ENCODE results near the gene LCA5L. TPM values are rescaled to one million over a fixed set of nuclear protein-coding genes. Genes with fewer than 3 reads are reported as not detected.

The LCA5L gene
- total RNA-seq, 4 donors from 2014 or later = 0.26 to 4.1 (median 2.2) TPM; not detected in 1

DNA sequence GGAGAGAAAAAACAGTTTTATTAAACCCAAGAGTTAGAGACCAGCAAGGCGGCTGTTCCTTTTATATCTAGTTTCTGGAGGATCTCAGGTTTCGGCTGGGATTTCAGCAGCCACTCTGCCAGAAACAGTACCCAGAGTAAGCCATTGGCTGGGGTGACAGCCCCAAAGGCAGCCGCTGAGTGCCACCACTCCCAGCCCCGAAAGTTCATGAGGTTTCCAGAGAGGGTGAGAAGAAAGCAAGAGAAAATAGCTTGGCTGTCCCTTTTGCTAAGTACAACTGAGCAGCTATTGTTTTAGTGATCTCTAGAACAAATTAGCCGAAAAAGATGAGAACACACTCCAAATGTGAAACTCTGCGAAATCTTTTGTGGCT, 7.4 kb upstream of the LCA5L start:
- TF ChIP-seq POLR2A (IDR thresholded peaks at IDR 0.05) = no peak
- TF ChIP-seq, protein P1, sequence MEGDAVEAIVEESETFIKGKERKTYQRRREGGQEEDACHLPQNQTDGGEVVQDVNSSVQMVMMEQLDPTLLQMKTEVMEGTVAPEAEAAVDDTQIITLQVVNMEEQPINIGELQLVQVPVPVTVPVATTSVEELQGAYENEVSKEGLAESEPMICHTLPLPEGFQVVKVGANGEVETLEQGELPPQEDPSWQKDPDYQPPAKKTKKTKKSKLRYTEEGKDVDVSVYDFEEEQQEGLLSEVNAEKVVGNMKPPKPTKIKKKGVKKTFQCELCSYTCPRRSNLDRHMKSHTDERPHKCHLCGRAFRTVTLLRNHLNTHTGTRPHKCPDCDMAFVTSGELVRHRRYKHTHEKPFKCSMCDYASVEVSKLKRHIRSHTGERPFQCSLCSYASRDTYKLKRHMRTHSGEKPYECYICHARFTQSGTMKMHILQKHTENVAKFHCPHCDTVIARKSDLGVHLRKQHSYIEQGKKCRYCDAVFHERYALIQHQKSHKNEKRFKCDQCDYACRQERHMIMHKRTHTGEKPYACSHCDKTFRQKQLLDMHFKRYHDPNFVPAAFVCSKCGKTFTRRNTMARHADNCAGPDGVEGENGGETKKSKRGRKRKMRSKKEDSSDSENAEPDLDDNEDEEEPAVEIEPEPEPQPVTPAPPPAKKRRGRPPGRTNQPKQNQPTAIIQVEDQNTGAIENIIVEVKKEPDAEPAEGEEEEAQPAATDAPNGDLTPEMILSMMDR (IDR thresholded peaks at IDR 0.05) = no peak
- no peaks in the 10 kb centered on the region for H3K27me3 ChIP-seq
- H3K36me3 ChIP-seq = no peaks in the 10 kb centered on the region
- H3K4me3 ChIP-seq = no peak overlapping the region
- intact Hi-C loops (cut with DNase I; ENCODE audit: low total_unique reads) = no loop called here
- no peaks in the 10 kb centered on the region for H3K4me1 ChIP-seq
- H3K27ac ChIP-seq = no peak overlapping the region
- H3K9me3 ChIP-seq = no peaks in the 10 kb centered on the region
- DNase-seq = no peak

- Histone ChIP-seq H3K27me3 (no peaks in the 10 kb centered on the region), H3K27ac (peak overlapping the region in 1 of 2 donors; percentile 20), H3K4me3 (no peak overlapping the region), H3K4me1 (no peaks in the 10 kb centered on the region), H3K9me3 (no peaks in the 10 kb centered on the region), H3K36me3 (no peaks in the 10 kb centered on the region)
- TF ChIP-seq POLR2A (IDR thresholded peaks at IDR 0.05) = no peak
- TF ChIP-seq, protein P1 (IDR thresholded peaks at IDR 0.05) = no peak
- intact Hi-C loops (cut with DNase I; ENCODE audit: low total_unique reads) = no loop called here
- no peak for DNase-seq
Observed at GRCh38 chr21:39452207-39452969, 6.8 kb upstream of the LCA5L start.

DNA sequence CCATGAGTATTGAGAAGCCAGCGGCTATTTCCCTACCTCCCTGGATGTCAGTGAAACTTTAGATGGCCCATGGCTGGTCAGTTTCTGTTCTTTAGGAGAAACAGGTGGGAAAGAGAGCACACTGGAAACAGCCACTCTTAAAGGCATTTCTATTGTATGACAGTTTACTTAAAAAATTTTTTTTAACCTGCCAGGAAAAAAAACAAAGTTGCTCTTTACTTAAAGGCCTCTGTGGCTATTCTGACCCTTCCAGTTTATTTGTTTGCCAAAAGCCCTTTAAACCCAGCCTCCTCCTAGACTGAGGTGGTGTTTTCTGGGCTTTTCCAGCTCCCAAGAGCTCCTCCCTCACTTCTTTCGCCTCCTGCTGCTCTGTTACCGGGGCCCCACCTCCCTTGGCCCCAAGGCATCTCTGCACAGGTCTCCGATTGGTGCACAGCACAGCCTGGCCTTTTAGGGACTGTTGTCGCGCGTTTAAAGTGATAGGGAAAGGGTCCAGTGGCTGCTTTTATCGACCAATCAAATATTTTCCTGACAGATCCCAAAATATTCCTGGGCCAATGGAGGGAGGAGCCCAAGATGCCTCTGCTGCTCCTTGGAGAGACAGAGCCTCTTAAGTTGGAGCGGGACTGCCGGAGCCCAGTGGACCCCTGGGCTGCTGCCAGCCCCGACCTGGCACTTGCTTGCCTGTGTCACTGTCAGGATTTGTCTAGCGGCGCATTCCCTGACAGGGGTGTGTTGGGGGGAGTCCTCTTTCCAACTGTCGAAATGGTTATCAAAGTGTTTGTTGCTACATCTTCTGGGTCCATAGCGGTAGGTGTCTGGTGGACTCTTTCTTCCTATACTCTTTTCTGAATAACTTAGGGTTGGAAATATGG, 6.0 kb upstream of the LCA5L start, which contains the start of gene SH3BGR:
SH3BGR (plus strand) TSS at position 639 of the 875 bp plus-strand sequence; CDS start at position 766, 127 bp downstream.
- DNase-seq = peak in 1 of 2 donors; percentile 16
- Histone ChIP-seq H3K36me3 (no peaks in the 10 kb centered on the region), H3K27me3 (no peaks in the 10 kb centered on the region), H3K9me3 (no peaks in the 10 kb centered on the region), H3K4me3 (no peak within 1 kb of the TSS), H3K4me1 (no peaks in the 10 kb centered on the region), H3K27ac (peak within 1 kb of the TSS in 1 of 2 donors; percentile 20)
- intact Hi-C loops (cut with DNase I; ENCODE audit: low total_unique reads) = no loop called here
- TF ChIP-seq POLR2A (IDR thresholded peaks at IDR 0.05) = no peak
- TF ChIP-seq, protein P1 (IDR thresholded peaks at IDR 0.05) = no peak

DNA sequence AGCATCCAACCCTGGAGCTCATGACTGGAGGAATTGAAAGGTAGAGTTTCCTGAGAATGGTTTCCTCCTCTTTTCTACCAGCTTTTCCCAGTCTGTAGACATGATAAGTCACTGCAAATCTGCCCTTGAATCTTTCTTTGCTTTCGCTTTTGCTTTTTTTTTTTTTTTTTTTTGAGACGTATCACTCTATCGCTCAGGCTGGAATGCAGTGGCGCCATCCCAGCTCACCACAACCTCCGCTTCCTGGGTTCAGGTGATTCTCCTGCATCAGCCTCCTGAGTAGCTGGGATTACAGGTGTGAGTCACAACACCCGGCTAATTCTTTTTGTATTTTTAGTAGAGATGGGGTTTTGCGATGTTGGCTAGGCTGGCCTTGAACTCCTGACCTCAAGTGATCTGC, 1.7 kb upstream of the LCA5L start:
- intact Hi-C loops (cut with DNase I; ENCODE audit: low total_unique reads) = no loop called here
- H3K27me3 ChIP-seq = no peaks in the 10 kb centered on the region
- no peaks in the 10 kb centered on the region for H3K4me1 ChIP-seq
- no peak for DNase-seq
- TF ChIP-seq, protein P1 (IDR thresholded peaks at IDR 0.05) = no peak
- TF ChIP-seq POLR2A (IDR thresholded peaks at IDR 0.05) = no peak
- no peaks in the 10 kb centered on the region for H3K9me3 ChIP-seq
- no peaks in the 10 kb centered on the region for H3K36me3 ChIP-seq
- H3K4me3 ChIP-seq = no peak overlapping the region
- no peak overlapping the region for H3K27ac ChIP-seq

All from uterus (tissue), 4 donors.